ENCODE measurements around the gene SRSF5.

DNA sequence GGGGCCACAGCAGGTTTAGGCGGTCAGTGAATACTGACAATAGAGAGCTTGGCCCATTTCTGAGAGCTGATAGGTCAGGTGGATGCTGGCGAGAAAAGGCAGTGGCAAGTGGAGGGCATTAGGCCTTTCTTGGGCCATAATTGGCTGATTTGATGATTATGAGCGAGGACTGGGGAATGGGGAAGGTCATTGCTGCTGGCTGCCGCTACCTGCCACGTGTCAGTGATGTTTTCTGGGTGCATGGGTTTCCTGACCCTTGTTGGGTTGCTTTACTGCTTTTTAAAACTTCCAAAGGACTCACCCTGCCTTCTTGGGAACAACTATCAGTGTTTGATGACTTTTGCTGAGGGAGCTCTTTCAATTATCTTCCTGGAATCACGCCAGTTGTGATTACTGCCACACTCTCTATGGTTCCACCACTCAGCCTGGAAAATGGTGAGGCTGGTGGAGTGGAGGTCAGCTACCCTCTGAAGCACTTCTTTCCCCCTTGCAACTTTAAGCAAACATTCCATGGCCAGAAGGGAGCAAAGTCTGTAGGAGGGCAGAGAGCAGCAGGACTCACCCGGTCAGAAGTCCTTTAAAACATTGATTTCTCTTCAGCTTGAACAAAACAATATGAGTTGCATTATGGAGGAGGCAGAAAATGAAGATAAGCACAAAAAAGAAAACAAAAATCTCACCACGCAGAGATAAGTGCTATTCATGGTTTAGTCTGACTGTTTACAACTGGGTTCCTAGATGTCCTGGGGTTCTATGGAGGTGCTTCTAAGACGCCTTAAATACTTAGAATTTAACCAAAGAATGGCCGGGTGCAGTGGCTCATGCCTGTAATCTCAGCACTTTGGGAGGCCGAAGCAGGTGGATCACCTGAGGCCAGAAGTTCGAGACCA is 42.2 kb downstream of the SRSF5 start:
- no peak for TF ChIP-seq SP1 (IDR thresholded peaks at IDR 0.05)
- no peak for TF ChIP-seq HDGF (IDR thresholded peaks at IDR 0.05; ENCODE audit: borderline replicate concordance)
- no peak for TF ChIP-seq BHLHE40 (IDR thresholded peaks at IDR 0.05; ENCODE audit: borderline replicate concordance)
- no peak for TF ChIP-seq ZNF384 (IDR thresholded peaks at IDR 0.05)
- TF ChIP-seq FOXM1 (IDR thresholded peaks at IDR 0.05; ENCODE audit: borderline replicate concordance) = no peak
- TF ChIP-seq CTBP1 (IDR thresholded peaks at IDR 0.05; ENCODE audit: borderline replicate concordance) = no peak
- TF ChIP-seq SUZ12 (IDR thresholded peaks at IDR 0.05) = no peak
- TF ChIP-seq, protein P1, sequence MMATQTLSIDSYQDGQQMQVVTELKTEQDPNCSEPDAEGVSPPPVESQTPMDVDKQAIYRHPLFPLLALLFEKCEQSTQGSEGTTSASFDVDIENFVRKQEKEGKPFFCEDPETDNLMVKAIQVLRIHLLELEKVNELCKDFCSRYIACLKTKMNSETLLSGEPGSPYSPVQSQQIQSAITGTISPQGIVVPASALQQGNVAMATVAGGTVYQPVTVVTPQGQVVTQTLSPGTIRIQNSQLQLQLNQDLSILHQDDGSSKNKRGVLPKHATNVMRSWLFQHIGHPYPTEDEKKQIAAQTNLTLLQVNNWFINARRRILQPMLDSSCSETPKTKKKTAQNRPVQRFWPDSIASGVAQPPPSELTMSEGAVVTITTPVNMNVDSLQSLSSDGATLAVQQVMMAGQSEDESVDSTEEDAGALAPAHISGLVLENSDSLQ (IDR thresholded peaks at IDR 0.05) = no peak
- TF ChIP-seq ELF4 (IDR thresholded peaks at IDR 0.05) = no peak

All from HEK293T (cell line).